HepG2 (cell line): Measurements from ENCODE around the gene HLF. TPM values are rescaled to one million over a fixed set of nuclear protein-coding genes. Genes with fewer than 3 reads are reported as not detected.

Experiments
- ADNP ChIP-seq: sonication (generic); formaldehyde crosslinking; IDR thresholded peaks from 2 replicates; pipeline ENCODE4 v1.4.0; 2020; ENCODE audit warnings: missing genetic modification reagents
- ATF3 ChIP-seq: sonication (generic); formaldehyde crosslinking; IDR thresholded peaks from 2 replicates; pipeline ENCODE4 v1.4.0; 2020; ENCODE audit warnings: missing genetic modification reagents
- CBX5 ChIP-seq: sonication (generic); formaldehyde crosslinking; IDR thresholded peaks from 2 replicates; pipeline ENCODE4 v1.4.0; 2020; ENCODE audit warnings: missing genetic modification reagents, borderline replicate concordance
- GATAD2A ChIP-seq: IDR thresholded peaks from 2 replicates; pipeline ENCODE4 v1.6.1; 2016
- HMG20B ChIP-seq: conservative IDR thresholded peaks from 2 replicates; pipeline ENCODE4 v1.6.1; 2016; ENCODE audit warnings: missing genetic modification reagents, missing compliant biosample characterization
- JUN ChIP-seq: sonication (generic); formaldehyde crosslinking; IDR thresholded peaks from 2 replicates; pipeline ENCODE4 v1.4.0; 2020; ENCODE audit warnings: mild to moderate bottlenecking, missing genetic modification reagents
- MEIS2 ChIP-seq: sonication (generic); formaldehyde crosslinking; IDR thresholded peaks from 2 replicates; pipeline ENCODE4 v1.9.0; 2021; ENCODE audit warnings: mild to moderate bottlenecking, missing genetic modification reagents
- NCOR1 ChIP-seq: fragments of 200-600 bp; sonication (generic); IDR thresholded peaks from 2 replicates; pipeline ENCODE4 v1.7.0; 2017; ENCODE audit warnings: antibody characterized with exemption, low read length, borderline replicate concordance
- NFAT5 ChIP-seq: sonication (generic); formaldehyde crosslinking; IDR thresholded peaks from 2 replicates; pipeline ENCODE4 v1.4.0; 2020; ENCODE audit warnings: missing genetic modification reagents
- SMAD3 ChIP-seq: sonication (generic); formaldehyde crosslinking; IDR thresholded peaks from 2 replicates; pipeline ENCODE4 v1.4.0; 2020; ENCODE audit warnings: missing genetic modification reagents
- SOX13 ChIP-seq, 3 experiments: fragments of 450-650 bp in 1 of 3; sonication (generic) in 1 of 3; formaldehyde crosslinking in 1 of 3; IDR thresholded peaks in 2 of 3; conservative IDR thresholded peaks in 1 of 3; 2 replicates each; pipeline versions ENCODE4 v1.5.0 to v1.6.1; 2016 to 2020; ENCODE audit warnings: antibody characterized with exemption in 1 of 3, mild to moderate bottlenecking in 1 of 3, missing compliant biosample characterization in 1 of 3, missing genetic modification reagents in 1 of 3, moderate library complexity in 1 of 3
- SOX5 ChIP-seq: IDR thresholded peaks from 2 replicates; pipeline ENCODE4 v1.6.1; 2016; ENCODE audit warnings: borderline replicate concordance
- ZBTB21 ChIP-seq: sonication (generic); formaldehyde crosslinking; IDR thresholded peaks from 2 replicates; pipeline ENCODE4 v1.4.0; 2020; ENCODE audit warnings: missing genetic modification reagents
- ZEB1 ChIP-seq: IDR thresholded peaks from 2 replicates; pipeline ENCODE4 v1.6.1; 2012; ENCODE audit warnings: mild to moderate bottlenecking, low read depth, inconsistent platforms; ENCODE audit not compliant: insufficient replicate concordance
- ZIK1 ChIP-seq: sonication (generic); formaldehyde crosslinking; IDR thresholded peaks from 2 replicates; pipeline ENCODE4 v1.5.0; 2020; ENCODE audit warnings: mild to moderate bottlenecking, low read depth, missing genetic modification reagents, borderline replicate concordance
- ZMAT3 ChIP-seq: sonication (generic); formaldehyde crosslinking; conservative IDR thresholded peaks from 2 replicates; pipeline ENCODE4 v1.7.0; 2021; ENCODE audit warnings: missing genetic modification reagents
- ZNF275 ChIP-seq: sonication (generic); formaldehyde crosslinking; IDR thresholded peaks from 2 replicates; pipeline ENCODE4 v1.8.0; 2022; ENCODE audit warnings: missing genetic modification reagents, mild to moderate bottlenecking, inconsistent platforms, borderline replicate concordance
- ZNF282 ChIP-seq: fragments of 450-650 bp; IDR thresholded peaks from 2 replicates; pipeline ENCODE4 v1.6.1; 2018; ENCODE audit not compliant: partially characterized antibody
- ZNF343 ChIP-seq: sonication (generic); formaldehyde crosslinking; IDR thresholded peaks from 2 replicates; pipeline ENCODE4 v1.4.0; 2020; ENCODE audit warnings: mild to moderate bottlenecking, missing genetic modification reagents
- ZNF770 ChIP-seq: sonication (generic); formaldehyde crosslinking; IDR thresholded peaks from 2 replicates; pipeline ENCODE4 v1.5.0; 2020; ENCODE audit warnings: mild to moderate bottlenecking, missing genetic modification reagents
- polyA plus RNA-seq, 8 experiments: library from polyadenylated mRNA; depleted of rRNA in 3 of 8; stranded (reverse) in 7 of 8; unstranded in 1 of 8; fragments of >200 nt; fragmentation: Illumina TruSeq in 4 of 8; extraction: Trizol in 4 of 8; gene quantifications; 2 replicates each; pipeline versions ENCODE4 v1.2.1 to v1.2.3, GENCODE V29; 2011 to 2016; ENCODE audit warnings: low read depth in 4 of 8, missing spikeins in 1 of 8, mixed read lengths in 1 of 8; ENCODE audit not compliant: insufficient read depth in 1 of 8
- total RNA-seq, 5 experiments: library from RNA; depleted of rRNA; stranded (reverse); fragments of >200 nt; fragmentation: Illumina TruSeq; extraction: Trizol; gene quantifications; 2 replicates each; pipeline ENCODE4 v1.2.3, GENCODE V29; 2016; ENCODE audit warnings: low read depth in 1 of 5

Gene HLF
- total and polyA plus RNA-seq, 2 of the 13 experiments (the other 11 are each of a cell fraction or from before 2014, with no cell fraction given): 202 to 346 TPM

GRCh38 chr17:55301521-55302406, 37.0 kb downstream of the HLF start (continued):
- TF ChIP-seq ZNF282: no peak
- 0 out of 2 replicates have a peak, but pooled peaks have one; percentile 60 for TF ChIP-seq HMG20B (CRISPR knock-in tag)
- TF ChIP-seq NFAT5 (CRISPR knock-in tag): no peak
- TF ChIP-seq ZNF343 (CRISPR knock-in tag): 0 out of 2 replicates have a peak, but pooled peaks have one; percentile 50
- peak; percentile 83; the same call in 1 of the 2 replicates for TF ChIP-seq ZMAT3 (CRISPR knock-in tag)
- TF ChIP-seq ZBTB21 (CRISPR knock-in tag): peak; percentile 69; the same call in 1 of the 2 replicates
- peak; percentile 95 for TF ChIP-seq GATAD2A
- peak; percentile 77; the same call in 1 of the 2 replicates for TF ChIP-seq JUN (CRISPR knock-in tag)
- TF ChIP-seq ADNP (CRISPR knock-in tag): no peak
- 0 out of 2 replicates have a peak, but pooled peaks have one; percentile 28 for TF ChIP-seq ATF3 (CRISPR knock-in tag)
- peak; percentile 88 for TF ChIP-seq MEIS2 (CRISPR knock-in tag)
- no peak for TF ChIP-seq ZNF275
- TF ChIP-seq SMAD3 (CRISPR knock-in tag): peak; percentile 78
- TF ChIP-seq ZIK1 (CRISPR knock-in tag): no peak; the same call in 1 of the 2 replicates
- TF ChIP-seq CBX5: 0 out of 2 replicates have a peak, but pooled peaks have one; percentile 62
- no peak for TF ChIP-seq SOX13 (IDR thresholded peaks at IDR 0.05)
- peak in 1 of 2 experiments; percentile 92; a peak in 2 of 4 replicates for TF ChIP-seq SOX13 (CRISPR knock-in tag; conservative IDR thresholded peaks at IDR 0.05 in 1 of 2, IDR thresholded peaks at IDR 0.05 in 1 of 2)
- TF ChIP-seq NCOR1: peak; percentile 91
- TF ChIP-seq ZEB1: no peak
- peak; percentile 58; the same call in 1 of the 2 replicates for TF ChIP-seq ZNF770 (CRISPR knock-in tag)
- TF ChIP-seq SOX5 (CRISPR knock-in tag): peak; percentile 73
